ENCODE results near the gene KRTAP10-2.

KRTAP10-2 gene

GRCh38 chr21:44537930-44538911 lies 13.1 kb downstream of the KRTAP10-2 start:
- no peak for DNase-seq

- no peak for DNase-seq
Observed at GRCh38 chr21:44535963-44536362, 15.3 kb downstream of the KRTAP10-2 start.

GRCh38 chr21:44534688-44535087 lies 16.6 kb downstream of the KRTAP10-2 start:
- DNase-seq, result no peak

- DNase-seq, result no peak
Observed at GRCh38 chr21:44533891-44534627, 17.2 kb downstream of the KRTAP10-2 start.

GRCh38 chr21:44533121-44533890 lies 18.0 kb downstream of the KRTAP10-2 start:
- DNase-seq, result no peak

GRCh38 chr21:44532712-44533111 lies 18.6 kb downstream of the KRTAP10-2 start:
- no peak for DNase-seq

GRCh38 chr21:44531606-44532564 lies 19.4 kb downstream of the KRTAP10-2 start:
- no peak for DNase-seq

- no peak for DNase-seq
Observed at GRCh38 chr21:44530903-44531605, 20.3 kb downstream of the KRTAP10-2 start.

GRCh38 chr21:44530221-44530902 lies 20.9 kb downstream of the KRTAP10-2 start:
- DNase-seq, result no peak

GRCh38 chr21:44529503-44530125 lies 21.7 kb downstream of the KRTAP10-2 start:
- no peak for DNase-seq

- DNase-seq, result no peak
Observed at GRCh38 chr21:44529011-44529421, 22.3 kb downstream of the KRTAP10-2 start.

GRCh38 chr21:44528634-44528995 lies 22.7 kb downstream of the KRTAP10-2 start:
- no peak for DNase-seq

- no peak for DNase-seq
Observed at GRCh38 chr21:44527983-44528633, 23.2 kb downstream of the KRTAP10-2 start.

GRCh38 chr21:44527156-44527982 lies 23.9 kb downstream of the KRTAP10-2 start:
- no peak for DNase-seq

GRCh38 chr21:44526096-44526997 lies 25.0 kb downstream of the KRTAP10-2 start:
- DNase-seq, result no peak

- DNase-seq, result no peak
Observed at GRCh38 chr21:44525391-44526095, 25.8 kb downstream of the KRTAP10-2 start.
